HG02970 (cell line): ENCODE measurements around the gene EEFSEC.

Source experiments
- ATAC-seq: cut with Tn5 transposase; IDR thresholded peaks from one replicate; pipeline ENCODE4 v1.9.1; 2021; ENCODE audit warnings: mild to moderate bottlenecking, moderate library complexity, moderate number of reproducible peaks; ENCODE audit not compliant: unreplicated experiment, low FRiP score

EEFSEC gene

DNA sequence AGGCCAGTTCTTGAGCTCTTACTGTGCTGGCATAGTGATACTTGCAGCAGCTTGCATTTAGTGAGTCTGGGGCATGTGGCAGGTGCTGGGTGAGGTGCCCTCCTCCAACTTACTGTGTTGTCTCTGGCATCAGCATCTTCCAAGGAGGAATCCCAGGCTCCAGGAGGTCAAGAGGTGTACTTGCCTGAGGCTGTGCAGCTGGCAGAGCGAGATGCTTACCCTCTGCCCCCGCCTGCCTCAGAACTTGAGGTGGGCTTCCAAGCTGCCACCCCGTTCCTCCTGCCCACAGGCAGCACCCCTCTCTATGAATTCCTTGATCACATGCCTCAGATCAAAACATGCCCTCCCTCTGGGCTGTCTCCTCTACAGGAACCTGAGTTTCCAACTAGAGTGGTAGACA lies 86.0 kb downstream of the EEFSEC start:
- ATAC-seq = no peak

DNA sequence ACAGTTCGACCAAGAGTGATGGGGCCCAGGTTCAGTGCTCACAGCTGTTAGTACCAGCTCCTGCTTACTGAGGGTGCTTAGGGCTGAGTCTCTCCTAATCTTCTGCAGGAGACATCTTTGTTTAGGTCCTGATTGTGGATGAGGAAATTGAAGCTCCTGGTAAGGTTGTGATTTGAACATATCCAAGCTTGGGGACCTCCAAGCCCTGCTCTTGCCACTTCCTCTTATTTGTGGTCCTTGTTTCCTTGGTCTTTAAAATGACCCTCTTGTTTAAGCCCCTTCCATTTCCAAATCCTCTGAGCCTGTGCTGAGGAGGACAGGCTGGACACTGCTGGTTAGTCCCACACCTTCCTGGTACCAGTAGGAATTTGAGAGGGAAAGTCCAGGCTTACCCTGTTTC lies 87.0 kb downstream of the EEFSEC start:
- no peak for ATAC-seq

DNA sequence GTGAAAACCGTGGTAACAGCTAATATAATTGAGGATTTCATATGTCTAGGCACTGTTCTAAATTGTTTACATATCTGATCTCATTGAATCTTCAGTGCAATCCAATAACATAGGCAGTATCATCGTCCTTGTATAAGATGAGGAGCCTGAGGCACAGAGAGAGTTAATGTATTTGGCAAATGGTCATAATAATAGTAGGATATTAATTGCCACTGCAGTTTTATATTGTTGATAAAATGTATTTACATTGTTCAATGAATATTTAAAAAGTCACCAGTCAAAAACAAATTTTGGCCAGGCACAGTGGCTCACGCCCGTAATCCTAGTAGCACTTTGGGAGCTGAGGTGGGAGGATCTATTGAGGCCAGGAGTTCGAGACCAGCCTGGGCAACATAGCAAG lies 88.5 kb downstream of the EEFSEC start:
- ATAC-seq = no peak

GRCh38 chr3:128242818-128243601 lies 89.7 kb downstream of the EEFSEC start:
- no peak for ATAC-seq

GRCh38 chr3:128243602-128244504 lies 90.6 kb downstream of the EEFSEC start:
- no peak for ATAC-seq

- no peak for ATAC-seq
Observed at GRCh38 chr3:128245460-128245859, 92.2 kb downstream of the EEFSEC start.

GRCh38 chr3:128247666-128248409 lies 94.6 kb downstream of the EEFSEC start:
- ATAC-seq = no peak

- ATAC-seq = no peak
Observed at GRCh38 chr3:128252083-128252482, 98.8 kb downstream of the EEFSEC start.

GRCh38 chr3:128253150-128253549 lies 99.9 kb downstream of the EEFSEC start:
- ATAC-seq = no peak

DNA sequence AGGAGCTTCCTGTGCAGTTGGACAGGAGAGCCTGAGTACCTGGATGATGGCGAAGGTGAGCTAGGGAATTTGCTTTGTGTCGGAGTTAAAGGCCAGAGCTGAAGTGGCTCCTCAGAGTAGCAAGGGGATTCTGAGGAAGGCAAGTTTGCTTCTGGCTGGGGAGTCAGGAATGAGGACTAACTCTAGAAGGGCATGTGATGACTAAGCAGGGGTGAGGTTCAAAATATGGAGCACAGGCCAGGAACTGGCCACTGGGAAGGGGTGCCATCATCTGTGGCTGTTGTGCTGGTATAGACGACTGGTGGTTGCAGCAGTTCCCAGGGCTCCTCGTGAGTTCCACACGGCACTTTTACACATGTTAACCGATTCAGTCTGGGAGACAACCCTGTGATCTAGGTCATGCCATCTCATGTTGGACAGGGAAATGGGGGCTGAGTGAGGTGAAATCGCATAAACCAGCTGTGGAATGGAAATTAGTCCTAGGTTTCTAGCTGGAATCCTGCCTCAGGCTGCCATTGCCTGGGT lies 100.8 kb downstream of the EEFSEC start:
- no peak for ATAC-seq

- no peak for ATAC-seq
Observed at GRCh38 chr3:128254967-128255366, 101.7 kb downstream of the EEFSEC start.

DNA sequence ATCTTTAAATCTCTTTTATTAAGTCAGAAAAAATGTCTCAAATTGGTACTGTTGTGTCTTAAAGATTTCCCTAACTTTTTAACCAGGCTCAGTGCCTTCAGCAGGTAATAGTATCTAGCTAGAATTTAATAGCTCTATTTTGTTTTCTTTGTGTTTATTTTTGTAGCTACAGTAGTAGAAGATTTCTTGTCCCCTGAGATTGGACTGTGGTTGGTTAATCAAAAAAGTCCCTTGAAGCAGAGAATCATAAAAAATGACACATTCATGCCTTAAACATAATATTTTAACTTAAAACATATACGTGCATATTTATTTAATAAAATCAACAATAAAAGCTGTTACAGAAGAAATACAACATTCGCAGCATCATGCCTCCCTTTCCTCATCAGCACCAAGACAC lies 102.8 kb downstream of the EEFSEC start:
- no peak for ATAC-seq

GRCh38 chr3:128257632-128258031 lies 104.4 kb downstream of the EEFSEC start:
- no peak for ATAC-seq

- ATAC-seq = no peak
Observed at GRCh38 chr3:128260275-128260674, 107.0 kb downstream of the EEFSEC start.

DNA sequence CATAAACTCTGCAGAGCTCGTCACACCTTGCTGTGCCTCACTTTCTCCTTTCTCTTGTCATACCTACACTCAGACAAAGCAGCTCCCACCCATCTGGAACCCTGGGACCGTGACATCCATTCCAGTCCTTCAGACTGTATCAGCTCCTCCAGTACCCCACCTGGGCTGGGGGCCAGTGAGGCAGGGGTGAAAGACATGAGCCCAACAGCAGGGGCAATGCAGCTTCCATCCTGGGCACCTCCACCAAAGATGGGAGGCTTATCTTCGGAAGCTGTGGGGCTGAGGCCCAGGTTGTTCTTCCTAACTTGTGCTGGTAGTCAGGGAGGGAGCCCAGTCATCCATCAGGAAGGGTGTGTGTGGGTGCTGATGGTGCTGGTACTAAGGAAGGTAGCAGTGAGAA lies 109.2 kb downstream of the EEFSEC start:
- no peak for ATAC-seq

GRCh38 chr3:128263118-128263517 lies 109.8 kb downstream of the EEFSEC start:
- no peak for ATAC-seq

DNA sequence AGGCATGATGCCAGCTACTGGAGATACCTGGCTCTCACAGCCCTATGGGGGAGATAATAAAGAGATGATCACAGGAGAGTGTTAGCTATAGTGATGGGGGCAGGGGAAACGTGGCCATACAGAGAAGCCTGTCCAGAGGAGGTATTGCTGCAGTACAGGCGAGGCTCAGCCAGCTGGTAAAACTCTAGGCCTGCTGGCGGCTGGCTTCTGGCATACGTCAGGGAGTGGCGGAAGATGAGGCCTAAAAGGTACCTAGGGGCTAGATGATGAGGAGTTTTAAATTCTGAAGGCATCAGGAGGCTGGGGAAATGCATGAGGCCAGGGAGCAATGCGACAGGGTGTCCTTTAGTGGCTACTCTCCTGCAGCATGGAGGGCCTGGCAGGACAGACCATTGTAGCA lies 110.7 kb downstream of the EEFSEC start:
- no peak for ATAC-seq

DNA sequence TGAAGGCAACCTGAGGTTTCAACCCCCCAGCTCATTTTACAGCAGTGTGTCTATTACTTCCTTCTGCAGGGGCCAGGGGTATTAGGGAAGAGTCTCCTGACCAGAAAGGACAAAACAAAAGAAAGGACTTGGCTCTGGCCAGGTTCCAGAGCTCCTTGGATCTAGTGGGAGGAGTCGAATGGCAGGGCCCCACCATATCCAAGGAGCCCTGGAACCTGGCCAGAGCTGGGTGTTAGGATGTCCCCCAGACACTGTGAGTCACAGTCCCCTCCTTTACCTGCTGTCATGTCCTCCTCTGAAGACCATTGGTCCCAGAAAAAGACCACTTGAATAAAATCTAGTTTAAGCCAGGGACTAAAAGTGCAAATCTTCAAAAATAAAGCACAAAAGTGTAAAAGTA lies 113.2 kb downstream of the EEFSEC start:
- no peak for ATAC-seq

DNA sequence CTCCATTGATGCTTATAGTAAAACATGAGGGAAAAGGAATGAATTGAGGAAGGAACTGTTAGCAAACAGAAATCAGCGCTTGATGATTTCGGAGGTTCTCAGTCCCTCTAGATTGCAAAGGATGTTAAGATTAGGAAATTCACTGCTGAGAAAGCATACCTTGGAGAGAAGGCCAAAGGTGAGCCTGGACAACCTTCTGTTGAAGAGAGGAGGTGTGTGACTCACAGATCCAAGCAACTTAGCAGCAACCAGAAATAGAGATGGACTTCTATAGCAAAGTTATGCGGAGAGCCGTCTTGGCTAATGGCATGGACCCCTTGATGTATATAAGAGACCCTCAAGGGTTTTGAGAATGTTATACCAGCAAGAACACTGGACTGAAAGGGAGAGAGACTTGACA lies 114.3 kb downstream of the EEFSEC start:
- ATAC-seq = no peak

DNA sequence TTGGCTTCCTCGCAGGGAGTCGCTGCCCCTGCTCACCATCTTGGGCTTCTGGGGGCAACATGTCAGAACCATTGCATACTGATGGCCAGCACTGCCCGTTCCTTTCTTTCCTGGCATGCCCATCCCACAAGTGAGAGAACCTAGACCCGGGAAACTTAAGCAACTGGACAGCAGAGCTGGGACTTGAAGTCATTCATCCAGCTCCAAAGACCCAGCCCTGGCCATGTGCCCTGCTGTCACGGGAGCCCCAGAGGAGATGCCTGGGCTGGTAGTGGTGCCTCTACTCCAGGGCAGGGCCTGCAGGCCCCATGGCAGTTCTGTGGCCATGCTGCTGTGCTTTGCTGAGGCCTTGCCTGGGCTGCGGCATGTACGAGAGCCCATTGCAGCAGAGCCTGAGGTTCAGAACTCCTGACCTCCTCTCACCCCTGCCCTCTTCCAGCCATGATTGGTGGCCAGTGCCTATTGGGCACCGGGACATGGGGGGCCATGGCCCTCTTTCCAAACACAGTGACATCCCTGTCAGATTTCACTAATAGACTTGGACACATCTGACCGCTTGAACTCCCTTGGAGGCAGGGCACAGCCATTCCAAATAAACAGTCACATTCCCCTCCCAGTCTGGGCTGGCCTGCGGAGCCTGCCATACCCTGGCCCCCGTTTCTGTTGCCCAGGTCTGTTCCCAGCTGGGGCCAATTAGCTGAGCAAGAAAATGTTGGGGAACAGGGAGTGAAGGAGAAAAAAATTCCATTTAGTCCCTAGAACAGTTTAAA lies 115.9 kb downstream of the EEFSEC start:
- no peak for ATAC-seq
